Upper lobe of left lung (tissue), 6 donors: ENCODE measurements around the gene ACTL8. TPM values are rescaled to one million over a fixed set of nuclear protein-coding genes. Genes with fewer than 3 reads are reported as not detected.

Source experiments
- ATAC-seq, 2 donors: fragments of 200-7000 bp; cut with Tn5 transposase; one replicate each; pipeline ENCODE4 v1.9.1; 2022; ENCODE audit warnings: mild to moderate bottlenecking in 2 of 2, moderate library complexity in 2 of 2; ENCODE audit not compliant: low FRiP score in 2 of 2
- DNase-seq, 2 donors: peaks; one replicate each; pipeline ENCODE4 v3.0.0-alpha.2; 2019 to 2020
- H3K27ac ChIP-seq, 4 donors: fragments of 200-600 bp; sonication (generic); one replicate each; pipeline ENCODE4 v1.5.1; 2016 to 2019
- H3K27me3 ChIP-seq, 4 donors: fragments of 200-600 bp; sonication (generic); one replicate each; pipeline ENCODE4 v1.5.1; 2017 to 2019
- H3K36me3 ChIP-seq, 4 donors: fragments of 200-600 bp; sonication (generic); one replicate each; pipeline ENCODE4 v1.5.1; 2016 to 2019
- H3K4me1 ChIP-seq, 4 donors: fragments of 200-600 bp; sonication (generic); one replicate each; pipeline ENCODE4 v1.5.1; 2018 to 2019
- H3K4me3 ChIP-seq, 4 donors: fragments of 200-600 bp; sonication (generic); one replicate each; pipeline ENCODE4 v1.5.1; 2017 to 2019; ENCODE audit warnings: mild to moderate bottlenecking in 2 of 4, moderate library complexity in 1 of 4
- H3K9me3 ChIP-seq, 4 donors: fragments of 200-600 bp; sonication (generic); one replicate each; pipeline ENCODE4 v1.5.1; 2018 to 2019
- EP300 ChIP-seq, 4 donors: sonication (generic); formaldehyde crosslinking; IDR thresholded peaks; one replicate each; pipeline ENCODE4 v1.5.1; 2017; ENCODE audit warnings: antibody characterized with exemption in 4 of 4, control low read depth in 2 of 4
- POLR2A ChIP-seq, 4 donors: fragments of 450-650 bp; IDR thresholded peaks; one replicate each; pipeline ENCODE4 v1.5.1; 2016 to 2017; ENCODE audit warnings: antibody characterized with exemption in 4 of 4, mild to moderate bottlenecking in 2 of 4
- POLR2AphosphoS5 ChIP-seq, 2 donors: sonication (generic); formaldehyde crosslinking; IDR thresholded peaks; one replicate each; pipeline ENCODE4 v1.5.1; 2017; ENCODE audit warnings: antibody characterized with exemption in 2 of 2
- WGBS, 2 donors: methylation state at CpG; one replicate each; pipeline ENCODE4 v1.1.5; 2017 to 2018; 5-methylcytosine and 5-hydroxymethylcytosine counted together
- total RNA-seq, 6 donors: library from RNA; depleted of rRNA in 4 of 6; stranded (reverse); fragments of >200 nt in 4 of 6; gene quantifications; one replicate each; pipeline versions ENCODE4 v1.1.0 to v1.2.1, GENCODE V29; 2016 to 2021
- TF ChIP-seq, protein P1 (sequence below), 6 experiments: fragments of 450-650 bp in 4 of 6; fragments of 200-600 bp in 2 of 6; sonication (generic) in 2 of 6; IDR thresholded peaks; one replicate each; pipeline ENCODE4 v1.5.1; 2016 to 2019; ENCODE audit warnings: antibody characterized with exemption in 6 of 6
- donor health status: DM: no; HTN: no; CAD: no; lungs with moderate emphysema.
- donor health status: DM: no; HTN: yes; CAD: no; lungs with severe emphysema.

ACTL8 gene
- total RNA-seq, 6 donors from 2014 or later: not detected

DNA sequence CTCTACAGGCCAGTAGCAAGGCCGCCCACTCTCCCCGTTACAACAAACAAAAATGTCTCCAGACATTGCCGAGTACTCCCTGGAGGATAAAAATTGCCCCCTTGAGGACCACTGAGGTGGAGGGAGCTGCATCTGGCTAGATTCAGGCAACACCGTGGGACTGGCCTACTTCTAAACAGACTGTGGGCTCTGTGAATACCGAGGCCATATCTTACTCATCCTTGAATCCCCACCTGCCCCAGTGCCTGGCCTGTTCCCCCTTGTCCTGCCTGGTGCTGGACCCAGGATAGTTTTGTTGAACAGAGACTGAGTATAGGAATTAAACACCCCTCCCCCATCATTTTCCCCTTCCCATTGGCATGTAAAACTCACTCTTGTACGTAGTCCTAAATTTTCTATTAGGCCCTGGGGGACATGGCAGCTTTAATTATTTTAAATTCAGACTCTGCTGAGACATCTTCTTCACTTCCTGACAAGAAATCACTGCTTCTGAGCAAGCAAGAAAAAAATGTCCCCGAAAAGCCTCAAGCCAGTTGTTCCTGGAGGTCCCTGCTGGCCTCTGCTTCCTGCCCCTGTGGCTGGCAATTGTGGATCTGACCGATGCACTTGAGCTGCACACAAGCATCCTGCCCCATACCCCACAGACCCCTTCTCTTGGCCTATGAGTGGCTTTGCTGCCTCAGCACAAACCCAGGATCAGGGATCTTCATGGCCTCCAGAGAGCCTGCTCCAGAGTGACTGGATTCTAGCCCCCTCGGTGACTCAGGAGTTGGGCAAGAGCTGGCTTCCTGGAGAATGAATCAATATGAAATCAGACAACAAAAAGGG is 111.0 kb downstream of the ACTL8 start:
- Histone ChIP-seq H3K36me3 (no peaks in the 10 kb centered on the region), H3K27ac (no peak overlapping the region), H3K27me3 (no peaks in the 10 kb centered on the region), H3K4me1 (no peaks in the 10 kb centered on the region), H3K9me3 (no peaks in the 10 kb centered on the region), H3K4me3 (no peak overlapping the region)
- WGBS, 2 donors: 54 to 70% methylated on average over 6 to 9 of the region's 9 CpGs
- DNase-seq (no peak), ATAC-seq (peak; percentile 15 to 39)
- TF ChIP-seq EP300 (IDR thresholded peaks at IDR 0.05) (no peak), POLR2A (IDR thresholded peaks at IDR 0.05) (no peak), POLR2AphosphoS5 (IDR thresholded peaks at IDR 0.05) (no peak)
- TF ChIP-seq, protein P1, sequence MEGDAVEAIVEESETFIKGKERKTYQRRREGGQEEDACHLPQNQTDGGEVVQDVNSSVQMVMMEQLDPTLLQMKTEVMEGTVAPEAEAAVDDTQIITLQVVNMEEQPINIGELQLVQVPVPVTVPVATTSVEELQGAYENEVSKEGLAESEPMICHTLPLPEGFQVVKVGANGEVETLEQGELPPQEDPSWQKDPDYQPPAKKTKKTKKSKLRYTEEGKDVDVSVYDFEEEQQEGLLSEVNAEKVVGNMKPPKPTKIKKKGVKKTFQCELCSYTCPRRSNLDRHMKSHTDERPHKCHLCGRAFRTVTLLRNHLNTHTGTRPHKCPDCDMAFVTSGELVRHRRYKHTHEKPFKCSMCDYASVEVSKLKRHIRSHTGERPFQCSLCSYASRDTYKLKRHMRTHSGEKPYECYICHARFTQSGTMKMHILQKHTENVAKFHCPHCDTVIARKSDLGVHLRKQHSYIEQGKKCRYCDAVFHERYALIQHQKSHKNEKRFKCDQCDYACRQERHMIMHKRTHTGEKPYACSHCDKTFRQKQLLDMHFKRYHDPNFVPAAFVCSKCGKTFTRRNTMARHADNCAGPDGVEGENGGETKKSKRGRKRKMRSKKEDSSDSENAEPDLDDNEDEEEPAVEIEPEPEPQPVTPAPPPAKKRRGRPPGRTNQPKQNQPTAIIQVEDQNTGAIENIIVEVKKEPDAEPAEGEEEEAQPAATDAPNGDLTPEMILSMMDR (IDR thresholded peaks at IDR 0.05): no peak

DNA sequence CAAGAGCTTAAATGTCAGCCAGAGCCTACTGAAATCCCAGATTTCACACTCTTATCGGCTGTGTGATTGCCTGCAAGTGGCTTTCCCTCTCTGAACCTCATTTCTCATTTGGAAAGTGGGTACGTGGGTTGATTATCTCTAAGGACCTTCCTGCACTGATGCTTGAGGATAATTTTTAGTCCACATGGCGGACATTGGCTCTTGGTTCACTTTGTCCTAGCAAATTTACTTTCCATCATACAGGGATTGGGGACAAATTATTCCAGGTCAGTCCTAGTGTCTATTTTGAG is 111.6 kb downstream of the ACTL8 start:
- ATAC-seq (no peak), DNase-seq (no peak)
- Histone ChIP-seq H3K36me3 (no peaks in the 10 kb centered on the region), H3K4me1 (no peaks in the 10 kb centered on the region), H3K9me3 (no peaks in the 10 kb centered on the region), H3K4me3 (no peak overlapping the region), H3K27ac (no peak overlapping the region), H3K27me3 (no peaks in the 10 kb centered on the region)
- 77 to 83% methylated on average over 3 of the region's 3 CpGs for WGBS, 2 donors
- TF ChIP-seq EP300 (IDR thresholded peaks at IDR 0.05): no peak
- TF ChIP-seq POLR2AphosphoS5 (IDR thresholded peaks at IDR 0.05): no peak
- no peak for TF ChIP-seq POLR2A (IDR thresholded peaks at IDR 0.05)
- TF ChIP-seq, protein P1 (IDR thresholded peaks at IDR 0.05): no peak

DNA sequence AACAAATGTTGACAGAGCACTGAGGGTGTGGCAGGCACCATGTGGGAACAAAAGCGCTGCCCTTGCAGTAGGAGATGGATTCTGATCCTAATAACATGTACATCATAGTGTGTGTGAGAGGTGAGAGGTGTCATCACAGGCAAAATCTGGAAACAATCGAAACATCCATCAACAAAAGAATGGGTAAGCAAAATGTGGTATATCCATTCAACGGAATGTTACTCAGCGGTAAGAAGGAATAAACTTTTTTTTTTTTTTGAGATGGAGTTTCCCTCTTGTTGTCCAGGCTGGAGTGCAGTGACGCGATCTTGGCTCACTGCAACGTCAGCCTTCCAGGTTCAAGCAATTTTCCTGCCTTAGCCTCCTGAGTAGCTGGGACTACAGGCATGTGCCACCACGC is 112.3 kb downstream of the ACTL8 start:
- no peak for TF ChIP-seq POLR2AphosphoS5 (IDR thresholded peaks at IDR 0.05)
- TF ChIP-seq POLR2A (IDR thresholded peaks at IDR 0.05): no peak
- TF ChIP-seq, protein P1 (IDR thresholded peaks at IDR 0.05): no peak
- no peak for TF ChIP-seq EP300 (IDR thresholded peaks at IDR 0.05)
- no peaks in the 10 kb centered on the region for H3K9me3 ChIP-seq
- H3K36me3 ChIP-seq: no peaks in the 10 kb centered on the region
- no peak overlapping the region for H3K4me3 ChIP-seq
- ATAC-seq (no peak), DNase-seq (no peak)
- H3K27ac ChIP-seq: no peak overlapping the region
- WGBS, 2 donors: 91 to 94% methylated on average over 8 of the region's 8 CpGs
- H3K4me1 ChIP-seq: no peaks in the 10 kb centered on the region
- no peaks in the 10 kb centered on the region for H3K27me3 ChIP-seq

DNA sequence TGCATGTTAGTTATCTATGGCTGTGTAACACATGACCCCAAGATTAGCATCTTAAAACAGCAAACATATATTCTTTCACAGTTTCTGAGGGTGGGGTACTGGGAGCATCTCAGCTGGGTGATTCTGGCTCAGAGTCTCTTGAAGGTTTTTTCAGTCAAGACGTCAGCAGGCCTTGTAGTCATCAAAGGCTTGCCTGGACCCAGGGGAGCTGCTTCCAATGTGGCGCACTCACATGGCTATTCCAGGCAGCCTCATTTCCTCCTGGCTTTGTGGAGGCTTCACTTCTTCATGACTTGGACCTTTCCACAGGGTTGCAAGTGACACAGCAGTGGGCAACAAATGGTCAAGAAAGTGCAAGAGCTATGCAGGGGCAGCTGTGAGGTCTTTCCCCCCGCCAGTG is 114.7 kb downstream of the ACTL8 start:
- DNase-seq (no peak), ATAC-seq (no peak)
- H3K27ac ChIP-seq: no peak overlapping the region
- H3K27me3 ChIP-seq: no peaks in the 10 kb centered on the region
- no peaks in the 10 kb centered on the region for H3K9me3 ChIP-seq
- WGBS, 2 donors: 52 to 62% methylated on average over 3 of the region's 3 CpGs
- H3K4me1 ChIP-seq: no peaks in the 10 kb centered on the region
- no peak overlapping the region for H3K4me3 ChIP-seq
- no peaks in the 10 kb centered on the region for H3K36me3 ChIP-seq
- TF ChIP-seq EP300 (IDR thresholded peaks at IDR 0.05): no peak

DNA sequence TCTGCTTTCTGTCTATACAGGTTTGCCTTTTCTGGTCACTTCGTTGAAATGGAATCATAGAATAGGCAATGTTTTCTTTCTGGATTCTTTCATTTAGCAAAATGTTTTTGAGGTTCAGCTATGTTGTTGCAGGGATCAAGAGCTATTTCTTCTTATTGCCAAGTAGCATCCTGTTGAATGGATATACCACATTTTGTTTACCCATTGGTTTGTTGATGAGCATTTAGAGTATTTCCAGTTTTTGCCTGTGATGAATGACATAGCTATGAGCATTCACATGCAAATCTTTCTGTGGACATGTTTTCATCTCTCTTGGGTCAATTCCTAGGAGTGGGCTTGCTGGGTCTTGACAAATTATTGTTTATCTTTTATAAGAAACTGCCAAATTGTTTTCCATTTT is 115.5 kb downstream of the ACTL8 start:
- DNase-seq: no peak
- no peak for TF ChIP-seq EP300 (IDR thresholded peaks at IDR 0.05)
- no peak for TF ChIP-seq POLR2AphosphoS5 (IDR thresholded peaks at IDR 0.05)
- TF ChIP-seq POLR2A (IDR thresholded peaks at IDR 0.05): no peak
- TF ChIP-seq, protein P1 (IDR thresholded peaks at IDR 0.05): no peak
- H3K9me3 ChIP-seq: no peaks in the 10 kb centered on the region

More for the DNA sequence above, 115.5 kb downstream of the ACTL8 start:
- H3K27me3 ChIP-seq: no peaks in the 10 kb centered on the region
- no peak overlapping the region for H3K27ac ChIP-seq
- no peaks in the 10 kb centered on the region for H3K36me3 ChIP-seq
- 89 to 93% methylated on average over 1 of the region's 1 CpG for WGBS, 2 donors
- ATAC-seq: no peak
- no peaks in the 10 kb centered on the region for H3K4me1 ChIP-seq
- no peak overlapping the region for H3K4me3 ChIP-seq
